LNCaP clone FGC (cell line): ENCODE data around the gene IGF2BP3.

Experiments used
- DNase-seq: peaks from one replicate; pipeline ENCODE4 v3.0.0-alpha.2; 2011; ENCODE audit warnings: low read depth
- H3K4me3 ChIP-seq: 2 replicates; pipeline ENCODE4 v1.5.1; 2011; ENCODE audit warnings: mild to moderate bottlenecking, low read depth, low read length, control low read depth
- CTCF ChIP-seq: IDR thresholded peaks from 2 replicates; pipeline ENCODE4 v1.5.1; 2012; ENCODE audit warnings: mild to moderate bottlenecking; ENCODE audit not compliant: control insufficient read depth, insufficient read depth; ENCODE audit errors: extremely low read depth

The IGF2BP3 gene

GRCh38 chr7:23261843-23262452 lies 208.3 kb downstream of the IGF2BP3 start:
- no peak for DNase-seq
- TF ChIP-seq CTCF, result peak; percentile 86
- H3K4me3 ChIP-seq, result no peak overlapping the region

- TF ChIP-seq CTCF, result no peak
- H3K4me3 ChIP-seq, result no peak overlapping the region
- no peak for DNase-seq
Measured at GRCh38 chr7:23260371-23260770, 209.9 kb downstream of the IGF2BP3 start.
